ENCODE measurements around the gene CNOT8. TPM values are rescaled to one million over a fixed set of nuclear protein-coding genes. Genes with fewer than 3 reads are reported as not detected.
A peak's percentile ranks its signal among the peaks of the same experiment; 100 is the strongest.
"Not testable (repeated sequence)": the region's sequence is repeated elsewhere in the genome, so short reads cannot be mapped to it uniquely, and the experiment has no call there.

CNOT8 gene
- 10 to 100 TPM; 74.5 to 97.8 (median 89.9) TPM for polyA plus RNA-seq (ENCODE audit: insufficient read depth in 1 of 5, insufficient read length in 5 of 5, low replicate concordance in 1 of 5)
- long read RNA-seq, donor 1, transcript CNOT8-202 (7 exons, 2,604 nt): minor isoform, 7 of 40 reads
- long read RNA-seq, donor 1, transcript CNOT8-201 (7 exons, 2,528 nt): major isoform, 21 of 40 reads
- long read RNA-seq, donor 1, partial matches to known transcripts: 6 of 40 reads
- long read RNA-seq, donor 1, other reads (novel, unspliced or antisense): 0 of 40 reads
- long read RNA-seq, donor 2, transcript CNOT8-201 (7 exons, 2,528 nt): major isoform, 10 of 31 reads
- long read RNA-seq, donor 2, partial matches to known transcripts: 6 of 31 reads
- long read RNA-seq, donor 2, other reads (novel, unspliced or antisense): 7 of 31 reads
- long read RNA-seq, donor 3, transcript CNOT8-201 (7 exons, 2,528 nt): major isoform, 7 of 42 reads
- long read RNA-seq, donor 3, partial matches to known transcripts: 31 of 42 reads
- long read RNA-seq, donor 3, other reads (novel, unspliced or antisense): 0 of 42 reads
- long read RNA-seq, donor 4, transcript CNOT8-201 (7 exons, 2,528 nt): major isoform, 11 of 16 reads
- long read RNA-seq, donor 4, partial matches to known transcripts: 0 of 16 reads
- long read RNA-seq, donor 4, other reads (novel, unspliced or antisense): 0 of 16 reads
- long read RNA-seq, donor 5, transcript CNOT8-201 (7 exons, 2,528 nt): major isoform, 9 of 14 reads
- long read RNA-seq, donor 5, partial matches to known transcripts: 0 of 14 reads
- long read RNA-seq, donor 5, other reads (novel, unspliced or antisense): 0 of 14 reads
- long read RNA-seq, donor 6, transcript CNOT8-202 (7 exons, 2,604 nt): minor isoform, 5 of 25 reads
- long read RNA-seq, donor 6, transcript CNOT8-201 (7 exons, 2,528 nt): major isoform, 15 of 25 reads
- long read RNA-seq, donor 6, partial matches to known transcripts: 0 of 25 reads
- long read RNA-seq, donor 6, other reads (novel, unspliced or antisense): 0 of 25 reads
- long read RNA-seq, donor 7, transcript CNOT8-201 (7 exons, 2,528 nt): major isoform, 13 of 20 reads
- long read RNA-seq, donor 7, partial matches to known transcripts: 0 of 20 reads
- long read RNA-seq, donor 7, other reads (novel, unspliced or antisense): 0 of 20 reads
- long read RNA-seq, donor 8, transcript CNOT8-201 (7 exons, 2,528 nt): major isoform, 6 of 18 reads
- long read RNA-seq, donor 8, partial matches to known transcripts: 10 of 18 reads
- long read RNA-seq, donor 8, other reads (novel, unspliced or antisense): 0 of 18 reads

- peak; percentile 98 for DNase-seq
Measured at GRCh38 chr5:154858297-154858971, at the start of gene CNOT8. TSS of gene CNOT8 (plus strand) at chr5:154858627. CDS start at chr5:154863279, 4,652 bp downstream.

GRCh38 chr5:154811239-154811638 is 47.2 kb upstream of the CNOT8 start:
- no peak for DNase-seq

GRCh38 chr5:154811653-154812465 is 46.6 kb upstream of the CNOT8 start:
- peak; percentile 31 to 33 for DNase-seq

GRCh38 chr5:154813158-154813557 is 45.3 kb upstream of the CNOT8 start:
- no peak for DNase-seq

GRCh38 chr5:154813736-154814135 is 44.7 kb upstream of the CNOT8 start:
- no peak for DNase-seq

GRCh38 chr5:154815025-154815424 is 43.4 kb upstream of the CNOT8 start:
- no peak for DNase-seq

GRCh38 chr5:154815684-154816247 is 42.7 kb upstream of the CNOT8 start:
- no peak for DNase-seq

GRCh38 chr5:154816891-154817492 is 41.4 kb upstream of the CNOT8 start:
- DNase-seq: no peak

- no peak for DNase-seq
Measured at GRCh38 chr5:154817815-154818214, 40.6 kb upstream of the CNOT8 start.

GRCh38 chr5:154818471-154819116 is 39.8 kb upstream of the CNOT8 start:
- DNase-seq: no peak

- DNase-seq: no peak
Measured at GRCh38 chr5:154819546-154819945, 38.9 kb upstream of the CNOT8 start.

GRCh38 chr5:154820383-154820782 is 38.0 kb upstream of the CNOT8 start:
- no peak for DNase-seq

- not testable (repeated sequence) for DNase-seq
Measured at GRCh38 chr5:154822896-154823295, 35.5 kb upstream of the CNOT8 start.

- DNase-seq: no peak
Measured at GRCh38 chr5:154823605-154824004, 34.8 kb upstream of the CNOT8 start.

- DNase-seq: no peak
Measured at GRCh38 chr5:154824070-154824469, 34.4 kb upstream of the CNOT8 start.

- no peak for DNase-seq
Measured at GRCh38 chr5:154829181-154829588, 29.2 kb upstream of the CNOT8 start.

GRCh38 chr5:154829589-154830218 is 28.7 kb upstream of the CNOT8 start:
- no peak for DNase-seq

GRCh38 chr5:154830219-154830595 is 28.2 kb upstream of the CNOT8 start:
- DNase-seq: no peak

GRCh38 chr5:154830596-154830995 is 27.8 kb upstream of the CNOT8 start:
- no peak for DNase-seq

All from right lung (tissue), 10 donors.